Activated T-helper 2 cell treated with anti-CD3 and anti-CD28 coated beads, Interferon-gamma antibody, Interleukin-2, Interleukin-4, amounts not matched to agents 10 μg/mL and 5 μg/mL and 100 μg/mL, durations not matched to agents 14 hours and 24 hours and 36 hours (primary cell): Measurements from ENCODE around the gene CACNB4. TPM values are rescaled to one million over a fixed set of nuclear protein-coding genes. Genes with fewer than 3 reads are reported as not detected.
"Not testable (repeated sequence)": the region's sequence is repeated elsewhere in the genome, so short reads cannot be mapped to it uniquely, and the experiment has no call there.

Experiments used
- DNase-seq: peaks from one replicate; pipeline ENCODE4 v3.0.0; 2021; ENCODE audit warnings: low spot score
- H3K27ac Mint-ChIP-seq: one replicate; pipeline ENCODE4 v1.8.0; 2021; ENCODE audit warnings: mixed read lengths
- H3K27me3 Mint-ChIP-seq: one replicate; pipeline ENCODE4 v1.8.0; 2021; ENCODE audit warnings: low read depth, mixed read lengths
- H3K36me3 Mint-ChIP-seq: one replicate; pipeline ENCODE4 v1.8.0; 2021; ENCODE audit warnings: low read depth, mixed read lengths
- H3K4me1 Mint-ChIP-seq: one replicate; pipeline ENCODE4 v1.8.0; 2021; ENCODE audit warnings: low read depth, mixed read lengths
- H3K4me3 Mint-ChIP-seq: one replicate; pipeline ENCODE4 v1.8.0; 2021; ENCODE audit warnings: low read depth, mild to moderate bottlenecking, moderate library complexity, mixed read lengths
- H3K9me3 Mint-ChIP-seq: one replicate; pipeline ENCODE4 v1.8.0; 2021; ENCODE audit warnings: mixed read lengths
- intact Hi-C: fragments of 100-400 bp; cut with micrococcal nuclease; formaldehyde crosslinking; loops from one replicate; pipeline ENCODE4 v1.15.1; 2023
- total RNA-seq: library from RNA; stranded (reverse); gene quantifications from 2 replicates; pipeline ENCODE4 v1.2.3, GENCODE V29; 2022

CACNB4 gene
- total RNA-seq, 1 donor from 2014 or later, result 0.23 TPM

- H3K27me3 Mint-ChIP-seq, result peaks cover 8% of the 10 kb centered on the region
- no peaks in the 10 kb centered on the region for H3K36me3 Mint-ChIP-seq
- no peaks in the 10 kb centered on the region for H3K4me1 Mint-ChIP-seq
- intact Hi-C loops, result no loop called here
- no peaks in the 10 kb centered on the region for H3K9me3 Mint-ChIP-seq
- no peak for DNase-seq
- no peak overlapping the region for H3K27ac Mint-ChIP-seq
- H3K4me3 Mint-ChIP-seq, result no peak overlapping the region
These were observed 171.2 kb downstream of the CACNB4 start for GRCh38 chr2:151927501-151928221.

GRCh38 chr2:151922845-151923666, 175.8 kb downstream of the CACNB4 start:
- Mint-ChIP-seq H3K27ac (no peak overlapping the region), H3K36me3 (no peaks in the 10 kb centered on the region), H3K27me3 (peaks cover 6% of the 10 kb centered on the region)

GRCh38 chr2:151919786-151920185, 179.1 kb downstream of the CACNB4 start:
- H3K9me3 Mint-ChIP-seq, result no peaks in the 10 kb centered on the region
- DNase-seq, result no peak
- no peak overlapping the region for H3K4me3 Mint-ChIP-seq
- no peaks in the 10 kb centered on the region for H3K4me1 Mint-ChIP-seq
- intact Hi-C loops, result no loop called here
- H3K36me3 Mint-ChIP-seq, result no peaks in the 10 kb centered on the region
- H3K27me3 Mint-ChIP-seq, result no peaks in the 10 kb centered on the region
- no peak overlapping the region for H3K27ac Mint-ChIP-seq

More at GRCh38 chr2:151922845-151923666, 175.8 kb downstream of the CACNB4 start:
- Mint-ChIP-seq H3K9me3 (no peaks in the 10 kb centered on the region), H3K4me1 (no peaks in the 10 kb centered on the region), H3K4me3 (no peak overlapping the region)
- intact Hi-C loops, result no loop called here
- no peak for DNase-seq

DNA sequence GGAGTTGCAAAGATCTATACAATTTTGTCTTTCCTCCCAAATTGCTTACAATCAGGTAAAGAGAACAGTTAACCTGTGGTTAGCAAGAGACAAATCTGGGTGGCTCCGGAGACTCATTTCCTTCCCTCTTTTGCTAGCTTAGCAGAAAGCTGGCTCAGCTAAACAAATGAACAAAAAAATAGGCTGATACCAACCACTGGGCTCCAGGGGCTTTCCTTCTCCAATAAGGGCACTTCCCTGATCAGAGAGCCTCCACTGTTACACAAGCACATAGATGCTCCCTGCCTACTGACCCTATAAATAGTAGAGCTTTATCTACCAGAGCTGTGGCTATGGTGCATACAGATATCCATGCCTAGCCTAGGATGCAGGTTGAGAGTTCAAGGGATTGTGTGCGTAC, 180.5 kb downstream of the CACNB4 start:
- peaks cover 2% of the 10 kb centered on the region for H3K27me3 Mint-ChIP-seq
- H3K4me1 Mint-ChIP-seq, result no peaks in the 10 kb centered on the region
- H3K27ac Mint-ChIP-seq, result no peak overlapping the region
- no peaks in the 10 kb centered on the region for H3K9me3 Mint-ChIP-seq
- H3K36me3 Mint-ChIP-seq, result no peaks in the 10 kb centered on the region
- intact Hi-C loops, result no loop called here
- no peak overlapping the region for H3K4me3 Mint-ChIP-seq
- DNase-seq, result no peak

GRCh38 chr2:151916632-151917031, 182.2 kb downstream of the CACNB4 start:
- Mint-ChIP-seq H3K9me3 (peaks cover 4% of the 10 kb centered on the region), H3K27ac (no peak overlapping the region), H3K4me3 (no peak overlapping the region), H3K36me3 (no peaks in the 10 kb centered on the region), H3K27me3 (peaks cover 6% of the 10 kb centered on the region), H3K4me1 (no peaks in the 10 kb centered on the region)
- DNase-seq, result no peak
- intact Hi-C loops, result no loop called here

DNA sequence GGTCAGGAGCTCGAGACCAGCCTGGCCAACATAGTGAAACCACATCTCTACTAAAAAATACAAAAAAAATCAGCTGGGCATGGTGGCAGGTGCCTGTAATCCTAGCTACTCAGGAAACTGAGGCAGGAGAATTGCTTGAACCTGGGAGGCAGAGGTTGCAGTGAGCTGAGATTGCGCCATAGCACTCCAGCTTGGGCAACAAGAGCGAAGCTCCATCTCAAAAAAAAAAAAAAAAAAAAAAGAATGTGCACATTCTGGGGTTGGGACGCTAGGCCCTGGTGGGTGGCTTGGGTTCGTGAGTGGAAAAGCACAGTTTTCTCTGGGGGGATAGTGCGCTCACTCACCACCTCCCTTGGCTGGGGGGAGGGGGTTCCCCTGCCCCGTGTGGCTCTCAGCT, 183.2 kb downstream of the CACNB4 start:
- H3K9me3 Mint-ChIP-seq, H3K27ac Mint-ChIP-seq, H3K4me1 Mint-ChIP-seq, intact Hi-C loops, DNase-seq, H3K36me3 Mint-ChIP-seq, H3K27me3 Mint-ChIP-seq, H3K4me3 Mint-ChIP-seq: not testable (repeated sequence)

- intact Hi-C loops, result no loop called here
- Mint-ChIP-seq H3K36me3 (no peaks in the 10 kb centered on the region), H3K4me3 (no peak overlapping the region), H3K27me3 (peaks cover 6% of the 10 kb centered on the region), H3K4me1 (no peaks in the 10 kb centered on the region), H3K27ac (no peak overlapping the region), H3K9me3 (peaks cover 4% of the 10 kb centered on the region)
- no peak for DNase-seq
These were observed 183.7 kb downstream of the CACNB4 start for GRCh38 chr2:151914989-151915628.

DNA sequence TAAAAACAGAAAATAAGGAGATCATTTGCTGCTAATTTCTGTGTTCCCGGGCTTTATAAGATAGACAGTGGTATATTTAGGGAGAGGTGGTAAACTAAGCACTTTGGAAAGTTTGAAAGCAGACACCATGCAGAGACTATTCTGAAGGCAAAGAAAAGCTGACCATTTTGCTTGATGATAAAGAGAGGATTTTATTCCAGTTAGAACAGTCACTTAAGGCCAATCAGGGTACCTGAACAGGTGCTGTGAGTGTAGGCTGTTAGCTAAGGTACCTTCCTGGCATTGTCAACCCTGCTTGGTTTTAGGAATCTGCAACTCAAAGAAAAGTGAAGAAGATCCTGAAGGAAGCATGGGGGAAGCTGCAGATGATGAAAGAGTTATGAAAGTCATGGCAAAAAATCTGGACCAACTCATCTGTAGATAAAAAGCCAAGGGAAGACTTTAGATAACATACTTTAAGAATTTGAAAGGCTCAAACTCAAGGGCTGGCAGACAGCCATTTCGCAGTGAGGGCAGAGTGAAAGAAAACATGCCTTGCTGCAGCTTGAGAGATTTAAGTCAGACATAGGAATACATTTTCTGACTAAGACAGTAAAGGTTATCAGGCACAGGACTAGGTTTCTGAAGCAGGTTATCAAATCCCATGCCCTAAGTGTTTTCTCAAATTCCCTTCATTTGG, 190.5 kb downstream of the CACNB4 start:
- H3K9me3 Mint-ChIP-seq, result peaks cover 4% of the 10 kb centered on the region
- H3K4me1 Mint-ChIP-seq, result peaks cover 7% of the 10 kb centered on the region
- intact Hi-C loops, result no loop called here
- H3K27me3 Mint-ChIP-seq, result peaks cover 8% of the 10 kb centered on the region
- no peak for DNase-seq
- H3K36me3 Mint-ChIP-seq, result no peaks in the 10 kb centered on the region
- no peak overlapping the region for H3K27ac Mint-ChIP-seq
- H3K4me3 Mint-ChIP-seq, result no peak overlapping the region

GRCh38 chr2:151907286-151908203, 191.3 kb downstream of the CACNB4 start:
- intact Hi-C loops, result no loop called here
- Mint-ChIP-seq H3K27ac (no peak overlapping the region), H3K36me3 (no peaks in the 10 kb centered on the region), H3K4me3 (no peak overlapping the region), H3K27me3 (peaks cover 8% of the 10 kb centered on the region), H3K4me1 (peaks cover 7% of the 10 kb centered on the region), H3K9me3 (peaks cover 4% of the 10 kb centered on the region)
- DNase-seq, result no peak

- Mint-ChIP-seq H3K27me3 (peaks cover 6% of the 10 kb centered on the region), H3K4me1 (peaks cover 7% of the 10 kb centered on the region), H3K27ac (no peak overlapping the region), H3K9me3 (no peaks in the 10 kb centered on the region), H3K36me3 (no peaks in the 10 kb centered on the region), H3K4me3 (no peak overlapping the region)
- intact Hi-C loops, result no loop called here
- no peak for DNase-seq
These were observed 192.2 kb downstream of the CACNB4 start for GRCh38 chr2:151906633-151906998.

DNA sequence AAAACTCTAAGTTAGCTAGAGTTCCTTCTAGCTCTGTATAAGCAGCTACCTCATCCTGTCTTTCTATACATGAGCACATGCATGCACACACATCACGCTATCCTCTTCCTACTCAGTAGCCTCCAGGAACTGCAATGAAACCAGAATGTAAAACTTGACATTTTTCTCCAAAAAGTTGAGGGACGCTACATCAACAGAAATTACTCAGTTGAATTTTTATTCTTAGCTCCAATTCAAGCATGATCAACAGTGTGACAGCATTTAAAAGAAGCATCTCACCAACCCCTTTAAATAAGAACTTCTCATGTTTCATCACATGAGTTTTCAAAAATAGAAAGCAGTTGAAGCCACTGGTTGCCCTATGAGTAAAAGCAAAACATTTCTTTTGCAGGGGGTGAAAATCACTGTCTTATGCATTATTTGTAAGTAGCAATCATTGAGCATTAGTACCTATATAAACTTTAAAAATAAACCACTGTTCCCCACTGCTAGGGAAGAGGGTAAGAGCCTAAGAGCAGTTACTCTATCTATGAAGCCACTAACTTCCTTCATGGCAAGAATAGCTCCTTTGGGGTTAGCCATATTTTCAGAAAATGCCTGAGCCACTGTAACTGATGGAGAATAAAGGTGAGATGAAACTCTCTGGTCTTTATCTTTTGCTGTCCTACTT, 192.7 kb downstream of the CACNB4 start:
- no peak overlapping the region for H3K27ac Mint-ChIP-seq

More for the DNA sequence above, 192.7 kb downstream of the CACNB4 start:
- intact Hi-C loops, result no loop called here
- Mint-ChIP-seq H3K27me3 (peaks cover 6% of the 10 kb centered on the region), H3K9me3 (no peaks in the 10 kb centered on the region), H3K36me3 (no peaks in the 10 kb centered on the region), H3K4me1 (peaks cover 7% of the 10 kb centered on the region), H3K4me3 (no peak overlapping the region)
- DNase-seq, result no peak
